ENCODE measurements around the gene WDR64.
"Not testable (repeated sequence)": the region's sequence is repeated elsewhere in the genome, so short reads cannot be mapped to it uniquely, and the experiment has no call there.

Gene WDR64

GRCh38 chr1:241749041-241749944 lies 97.2 kb downstream of the WDR64 start:
- no peak for DNase-seq

GRCh38 chr1:241749945-241750695 lies 98.0 kb downstream of the WDR64 start:
- no peak for DNase-seq

GRCh38 chr1:241751524-241751923 lies 99.4 kb downstream of the WDR64 start:
- DNase-seq, result no peak

- no peak for DNase-seq
Observed at GRCh38 chr1:241762713-241763339, 110.7 kb downstream of the WDR64 start.

- no peak for DNase-seq
Observed at GRCh38 chr1:241765390-241765789, 113.3 kb downstream of the WDR64 start.

- no peak for DNase-seq
Observed at GRCh38 chr1:241767737-241768136, 115.7 kb downstream of the WDR64 start.

- no peak for DNase-seq
Observed at GRCh38 chr1:241770115-241770514, 118.0 kb downstream of the WDR64 start.

GRCh38 chr1:241771117-241771516 lies 119.0 kb downstream of the WDR64 start:
- DNase-seq, result no peak

GRCh38 chr1:241772932-241773500 lies 120.9 kb downstream of the WDR64 start:
- no peak for DNase-seq

GRCh38 chr1:241773991-241774390 lies 121.9 kb downstream of the WDR64 start:
- no peak for DNase-seq

- DNase-seq, result no peak
Observed at GRCh38 chr1:241775021-241775420, 122.9 kb downstream of the WDR64 start.

- no peak for DNase-seq
Observed at GRCh38 chr1:241776911-241777310, 124.8 kb downstream of the WDR64 start.

- no peak for DNase-seq
Observed at GRCh38 chr1:241778117-241778516, 126.0 kb downstream of the WDR64 start.

GRCh38 chr1:241779897-241780296 lies 127.8 kb downstream of the WDR64 start:
- DNase-seq, result no peak

GRCh38 chr1:241782396-241782795 lies 130.3 kb downstream of the WDR64 start:
- DNase-seq, result no peak

GRCh38 chr1:241787691-241788090 lies 135.6 kb downstream of the WDR64 start:
- no peak for DNase-seq

- DNase-seq, result no peak
Observed at GRCh38 chr1:241789061-241789460, 137.0 kb downstream of the WDR64 start.

GRCh38 chr1:241799416-241799815 lies 147.3 kb downstream of the WDR64 start:
- no peak for DNase-seq

- no peak for DNase-seq
Observed at GRCh38 chr1:241800640-241801039, 148.6 kb downstream of the WDR64 start.

- no peak for DNase-seq
Observed at GRCh38 chr1:241802863-241803262, 150.8 kb downstream of the WDR64 start.

- not testable (repeated sequence) for DNase-seq
Observed at GRCh38 chr1:241804706-241805105, 152.6 kb downstream of the WDR64 start.

- no peak for DNase-seq
Observed at GRCh38 chr1:241808265-241808664, 156.2 kb downstream of the WDR64 start.

- no peak for DNase-seq
Observed at GRCh38 chr1:241810769-241811405, 158.8 kb downstream of the WDR64 start.

Measured in activated CD4-positive, CD25-positive, alpha-beta regulatory T cell (primary cell).